ENCODE data around the gene HABP4. TPM values are rescaled to one million over a fixed set of nuclear protein-coding genes. Genes with fewer than 3 reads are reported as not detected.

The HABP4 gene
- total RNA-seq, 1 donor from 2014 or later = 23.1 TPM

DNA sequence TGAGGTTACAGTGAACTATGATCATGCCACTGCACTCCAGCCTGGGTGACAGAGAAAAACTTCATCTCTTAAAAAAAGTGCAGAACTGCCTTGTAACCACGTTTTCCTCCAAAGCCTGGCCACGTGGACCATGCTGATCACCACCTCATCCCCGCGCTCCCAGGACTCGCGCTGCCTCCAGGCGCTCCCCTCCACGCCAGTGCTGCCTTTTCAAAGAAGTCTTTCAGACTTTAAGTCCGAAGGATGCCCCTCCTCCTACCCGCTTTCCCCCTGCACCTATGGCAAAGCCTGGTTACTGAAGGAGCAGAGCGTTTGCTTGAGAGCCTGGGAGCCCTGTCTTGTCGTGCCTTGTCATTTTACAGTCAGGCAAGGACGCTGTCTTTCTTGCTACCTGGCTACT lies 43.8 kb downstream of the HABP4 start:
- Histone ChIP-seq H3K27ac (replicated peaks) (no peak overlapping the region), H3K36me3 (peaks cover 29% of the 10 kb centered on the region), H3K4me1 (peaks cover 18% of the 10 kb centered on the region), H3K27me3 (ENCODE audit: low read depth) (no peaks in the 10 kb centered on the region), H3K4me3 (no peak overlapping the region), H3K9me3 (replicated peaks) (no peaks in the 10 kb centered on the region)
- DNase-seq = no peak
- TF ChIP-seq, protein P1, sequence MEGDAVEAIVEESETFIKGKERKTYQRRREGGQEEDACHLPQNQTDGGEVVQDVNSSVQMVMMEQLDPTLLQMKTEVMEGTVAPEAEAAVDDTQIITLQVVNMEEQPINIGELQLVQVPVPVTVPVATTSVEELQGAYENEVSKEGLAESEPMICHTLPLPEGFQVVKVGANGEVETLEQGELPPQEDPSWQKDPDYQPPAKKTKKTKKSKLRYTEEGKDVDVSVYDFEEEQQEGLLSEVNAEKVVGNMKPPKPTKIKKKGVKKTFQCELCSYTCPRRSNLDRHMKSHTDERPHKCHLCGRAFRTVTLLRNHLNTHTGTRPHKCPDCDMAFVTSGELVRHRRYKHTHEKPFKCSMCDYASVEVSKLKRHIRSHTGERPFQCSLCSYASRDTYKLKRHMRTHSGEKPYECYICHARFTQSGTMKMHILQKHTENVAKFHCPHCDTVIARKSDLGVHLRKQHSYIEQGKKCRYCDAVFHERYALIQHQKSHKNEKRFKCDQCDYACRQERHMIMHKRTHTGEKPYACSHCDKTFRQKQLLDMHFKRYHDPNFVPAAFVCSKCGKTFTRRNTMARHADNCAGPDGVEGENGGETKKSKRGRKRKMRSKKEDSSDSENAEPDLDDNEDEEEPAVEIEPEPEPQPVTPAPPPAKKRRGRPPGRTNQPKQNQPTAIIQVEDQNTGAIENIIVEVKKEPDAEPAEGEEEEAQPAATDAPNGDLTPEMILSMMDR (IDR thresholded peaks at IDR 0.05; ENCODE audit: borderline replicate concordance) = no peak
- intact Hi-C loops (cut with micrococcal nuclease) = no loop called here

DNA sequence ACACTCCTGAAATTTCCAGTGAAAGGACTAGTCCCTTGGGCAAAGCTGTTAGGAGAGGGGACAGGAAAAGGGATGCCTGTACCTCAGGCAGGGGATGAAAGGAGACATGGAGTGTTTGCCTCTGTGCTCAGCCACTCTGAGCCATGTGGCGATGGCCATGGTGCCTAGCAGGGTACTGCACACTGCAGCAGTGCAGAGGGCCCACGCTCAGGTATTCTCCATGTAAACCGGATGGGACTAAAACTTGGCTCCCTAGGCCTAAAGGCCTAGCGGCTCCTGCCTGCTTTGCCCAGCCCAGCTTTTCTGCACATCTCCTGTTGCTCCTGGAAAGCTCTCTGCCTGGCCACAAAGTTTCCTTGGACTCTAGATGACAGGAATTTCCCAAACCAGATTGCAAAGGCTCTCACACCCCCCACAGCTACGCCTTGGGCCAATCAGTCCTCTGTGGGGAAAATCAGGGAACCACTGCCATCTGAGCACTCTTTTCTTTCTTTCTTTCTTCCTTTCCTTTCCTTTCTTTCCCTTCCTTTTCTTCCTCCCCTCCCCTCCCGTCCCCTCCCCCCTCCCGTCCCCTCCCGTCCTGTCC lies 44.3 kb downstream of the HABP4 start:
- TF ChIP-seq, protein P1 (IDR thresholded peaks at IDR 0.05; ENCODE audit: borderline replicate concordance) = no peak
- no peaks in the 10 kb centered on the region for H3K27me3 ChIP-seq (ENCODE audit: low read depth)
- intact Hi-C loops (cut with micrococcal nuclease) = no loop called here
- peaks cover 22% of the 10 kb centered on the region for H3K4me1 ChIP-seq
- H3K4me3 ChIP-seq = no peak overlapping the region
- no peak for DNase-seq
- H3K9me3 ChIP-seq (replicated peaks) = no peaks in the 10 kb centered on the region
- no peak overlapping the region for H3K27ac ChIP-seq (replicated peaks)
- peaks cover 23% of the 10 kb centered on the region for H3K36me3 ChIP-seq

DNA sequence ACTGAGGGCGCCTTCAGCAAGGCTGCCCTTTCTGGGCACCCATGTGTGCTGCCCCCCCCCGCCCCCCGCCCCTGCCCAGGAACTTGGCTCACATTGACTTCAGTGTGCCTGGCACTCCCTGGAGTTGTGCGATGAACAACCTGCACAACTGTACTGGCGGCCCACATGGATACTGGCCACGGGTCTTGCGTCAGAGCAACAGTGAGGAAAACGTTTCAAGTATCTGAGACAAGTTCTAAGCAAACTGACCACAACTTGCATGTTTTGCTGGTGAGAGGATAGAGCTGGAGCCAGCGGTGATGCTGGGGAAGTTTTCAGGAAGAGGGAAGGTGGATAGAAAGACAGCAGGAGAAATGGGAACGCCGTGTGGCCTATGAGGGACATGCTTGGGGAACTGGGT lies 45.4 kb downstream of the HABP4 start:
- H3K27ac ChIP-seq (replicated peaks) = no peak overlapping the region
- H3K36me3 ChIP-seq = peaks cover 13% of the 10 kb centered on the region
- no peak overlapping the region for H3K4me3 ChIP-seq
- H3K27me3 ChIP-seq (ENCODE audit: low read depth) = no peaks in the 10 kb centered on the region
- TF ChIP-seq, protein P1 (IDR thresholded peaks at IDR 0.05; ENCODE audit: borderline replicate concordance) = no peak
- H3K9me3 ChIP-seq (replicated peaks) = no peaks in the 10 kb centered on the region
- DNase-seq = no peak
- peaks cover 28% of the 10 kb centered on the region for H3K4me1 ChIP-seq
- intact Hi-C loops (cut with micrococcal nuclease) = no loop called here

DNA sequence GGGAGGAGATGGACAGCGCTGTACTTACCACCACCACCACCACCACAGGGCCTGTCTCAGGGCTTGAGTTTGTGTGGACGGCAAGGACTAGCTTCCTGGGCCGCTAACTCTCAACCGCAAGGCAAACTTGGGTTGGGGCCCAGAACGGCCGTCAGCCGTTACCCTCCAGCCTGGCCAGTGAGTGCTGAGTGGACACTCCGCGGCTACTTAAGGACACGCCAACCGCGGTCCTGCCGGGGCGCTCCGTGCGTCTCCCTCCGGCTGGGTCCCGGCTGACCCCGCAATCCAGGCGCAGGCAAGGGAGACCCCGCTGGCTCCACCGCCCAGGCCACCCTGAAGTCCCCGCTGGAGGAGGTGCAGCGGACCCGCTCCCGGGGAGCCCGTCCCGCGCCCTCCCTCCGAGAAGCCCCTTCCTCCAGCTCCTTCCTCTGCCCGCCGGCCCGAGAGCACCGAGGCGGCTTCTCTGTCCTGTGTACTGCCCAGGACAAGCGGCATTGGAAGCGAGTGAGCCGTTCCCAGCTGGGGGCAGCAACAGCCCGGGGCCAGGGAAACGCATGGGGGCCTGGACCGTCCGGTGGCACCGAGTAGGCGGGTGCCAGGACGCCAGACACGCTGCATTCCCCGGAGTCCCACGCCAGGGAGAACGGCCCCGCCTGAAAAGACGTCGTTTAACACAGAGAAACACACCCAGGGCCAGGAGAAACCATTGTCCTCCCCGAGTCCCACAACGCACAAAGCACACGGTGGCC lies 46.6 kb downstream of the HABP4 start:
- DNase-seq = no peak
- no peak overlapping the region for H3K4me3 ChIP-seq
- no peaks in the 10 kb centered on the region for H3K27me3 ChIP-seq (ENCODE audit: low read depth)
- no peaks in the 10 kb centered on the region for H3K9me3 ChIP-seq (replicated peaks)
- TF ChIP-seq, protein P1 (IDR thresholded peaks at IDR 0.05; ENCODE audit: borderline replicate concordance) = no peak
- H3K4me1 ChIP-seq = peaks cover 19% of the 10 kb centered on the region
- H3K27ac ChIP-seq (replicated peaks) = no peak overlapping the region
- intact Hi-C loops (cut with micrococcal nuclease) = no loop called here
- H3K36me3 ChIP-seq = peaks cover 6% of the 10 kb centered on the region

DNA sequence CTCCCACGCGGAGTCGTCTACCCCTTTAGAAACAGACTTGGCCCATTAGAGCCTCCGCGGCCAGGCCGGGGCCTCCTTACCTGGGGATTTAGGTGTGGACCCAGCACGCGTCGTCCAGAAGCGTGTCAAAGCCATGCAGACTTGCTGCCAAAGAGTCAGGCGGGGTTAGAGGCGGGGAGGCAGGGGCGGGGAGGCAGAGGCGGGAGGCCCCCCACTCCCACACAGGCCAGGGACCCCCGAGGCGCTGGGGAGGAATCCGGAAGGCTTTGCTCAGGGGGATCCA lies 47.1 kb downstream of the HABP4 start:
- TF ChIP-seq, protein P1 (IDR thresholded peaks at IDR 0.05; ENCODE audit: borderline replicate concordance) = no peak
- DNase-seq = no peak

More for the DNA sequence above, 47.1 kb downstream of the HABP4 start:
- H3K4me3 ChIP-seq = no peak overlapping the region
- peaks cover 6% of the 10 kb centered on the region for H3K36me3 ChIP-seq
- H3K4me1 ChIP-seq = peaks cover 14% of the 10 kb centered on the region
- H3K9me3 ChIP-seq (replicated peaks) = no peaks in the 10 kb centered on the region
- intact Hi-C loops (cut with micrococcal nuclease) = no loop called here
- H3K27me3 ChIP-seq (ENCODE audit: low read depth) = no peaks in the 10 kb centered on the region
- H3K27ac ChIP-seq (replicated peaks) = no peak overlapping the region
